ENCODE data around the gene RHCE.

Gene RHCE

DNA sequence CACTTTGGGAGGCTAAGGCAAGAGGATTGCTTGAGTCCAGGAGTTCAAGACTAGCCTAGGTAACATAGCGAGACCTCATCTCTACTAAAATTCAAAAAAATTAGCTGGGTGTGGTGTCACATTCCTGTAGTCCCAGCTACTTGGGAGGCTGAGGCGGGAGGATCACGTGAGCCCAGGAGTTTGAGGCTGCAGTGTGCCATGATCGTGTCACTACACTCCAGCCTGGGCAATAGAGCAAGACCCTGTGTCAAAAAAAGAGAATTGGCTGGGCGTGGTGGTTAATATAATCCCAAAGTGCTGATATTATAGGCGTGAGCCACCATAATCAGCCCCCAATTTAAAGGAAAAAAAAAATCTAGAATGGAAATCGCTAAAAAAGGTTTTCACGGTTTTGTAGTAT, 17.0 kb upstream of the RHCE start:
- TF ChIP-seq POLR2A (IDR thresholded peaks at IDR 0.05; ENCODE audit: extremely low read depth, insufficient read length) (no peak), MYC (IDR thresholded peaks at IDR 0.05; ENCODE audit: low read depth, low read length) (no peak)
- TF ChIP-seq, protein P1, sequence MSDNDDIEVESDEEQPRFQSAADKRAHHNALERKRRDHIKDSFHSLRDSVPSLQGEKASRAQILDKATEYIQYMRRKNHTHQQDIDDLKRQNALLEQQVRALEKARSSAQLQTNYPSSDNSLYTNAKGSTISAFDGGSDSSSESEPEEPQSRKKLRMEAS (IDR thresholded peaks at IDR 0.05; ENCODE audit: low read depth, low read length) = no peak
- TF ChIP-seq, protein P2, sequence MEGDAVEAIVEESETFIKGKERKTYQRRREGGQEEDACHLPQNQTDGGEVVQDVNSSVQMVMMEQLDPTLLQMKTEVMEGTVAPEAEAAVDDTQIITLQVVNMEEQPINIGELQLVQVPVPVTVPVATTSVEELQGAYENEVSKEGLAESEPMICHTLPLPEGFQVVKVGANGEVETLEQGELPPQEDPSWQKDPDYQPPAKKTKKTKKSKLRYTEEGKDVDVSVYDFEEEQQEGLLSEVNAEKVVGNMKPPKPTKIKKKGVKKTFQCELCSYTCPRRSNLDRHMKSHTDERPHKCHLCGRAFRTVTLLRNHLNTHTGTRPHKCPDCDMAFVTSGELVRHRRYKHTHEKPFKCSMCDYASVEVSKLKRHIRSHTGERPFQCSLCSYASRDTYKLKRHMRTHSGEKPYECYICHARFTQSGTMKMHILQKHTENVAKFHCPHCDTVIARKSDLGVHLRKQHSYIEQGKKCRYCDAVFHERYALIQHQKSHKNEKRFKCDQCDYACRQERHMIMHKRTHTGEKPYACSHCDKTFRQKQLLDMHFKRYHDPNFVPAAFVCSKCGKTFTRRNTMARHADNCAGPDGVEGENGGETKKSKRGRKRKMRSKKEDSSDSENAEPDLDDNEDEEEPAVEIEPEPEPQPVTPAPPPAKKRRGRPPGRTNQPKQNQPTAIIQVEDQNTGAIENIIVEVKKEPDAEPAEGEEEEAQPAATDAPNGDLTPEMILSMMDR (IDR thresholded peaks at IDR 0.05; ENCODE audit: low read depth, low read length) = no peak
- no peak for DNase-seq (ENCODE audit: low read depth)
- no peak overlapping the region for H3K4me3 ChIP-seq (ENCODE audit: low read depth, low read length)

DNA sequence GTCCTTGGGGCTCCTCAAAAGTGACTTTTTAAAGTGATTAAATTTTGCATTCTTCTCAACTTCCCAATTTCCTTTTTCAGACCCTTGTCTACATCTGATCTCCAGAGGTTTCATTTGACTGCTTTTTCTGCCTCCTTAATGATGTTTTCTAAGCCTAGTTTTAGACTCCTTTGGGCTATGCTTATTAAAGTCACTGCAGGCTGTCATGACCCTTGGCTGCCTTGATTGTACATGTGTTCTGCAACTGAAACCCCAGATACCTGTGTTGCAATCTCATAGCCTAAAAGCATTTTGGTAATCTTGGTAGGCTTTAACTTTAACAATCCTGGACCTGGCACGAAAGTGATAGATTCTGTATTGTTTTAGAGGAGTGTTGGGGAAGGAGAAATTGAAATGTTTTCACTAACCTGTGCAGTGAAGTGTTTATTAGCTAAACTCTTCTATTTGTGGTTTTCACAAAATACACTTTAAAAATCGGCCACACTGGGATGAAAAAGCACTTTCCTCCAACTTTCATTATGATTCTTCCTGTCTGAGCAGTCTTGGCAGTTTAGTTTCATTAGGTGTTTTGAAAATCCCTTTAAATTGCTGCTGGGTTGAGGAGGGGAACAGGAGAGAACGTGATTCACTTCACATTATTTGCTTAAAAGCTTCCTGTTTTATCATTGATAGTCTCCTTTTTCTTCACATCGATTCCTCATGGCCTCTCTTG, 14.9 kb upstream of the RHCE start:
- TF ChIP-seq, protein P2 (IDR thresholded peaks at IDR 0.05; ENCODE audit: low read depth, low read length) = no peak
- TF ChIP-seq, protein P1 (IDR thresholded peaks at IDR 0.05; ENCODE audit: low read depth, low read length) = peak; percentile 56; the same call in 1 of the 2 replicates
- DNase-seq (ENCODE audit: low read depth) = peak; percentile 60
- H3K4me3 ChIP-seq (ENCODE audit: low read depth, low read length) = peak overlapping the region; percentile 47

DNA sequence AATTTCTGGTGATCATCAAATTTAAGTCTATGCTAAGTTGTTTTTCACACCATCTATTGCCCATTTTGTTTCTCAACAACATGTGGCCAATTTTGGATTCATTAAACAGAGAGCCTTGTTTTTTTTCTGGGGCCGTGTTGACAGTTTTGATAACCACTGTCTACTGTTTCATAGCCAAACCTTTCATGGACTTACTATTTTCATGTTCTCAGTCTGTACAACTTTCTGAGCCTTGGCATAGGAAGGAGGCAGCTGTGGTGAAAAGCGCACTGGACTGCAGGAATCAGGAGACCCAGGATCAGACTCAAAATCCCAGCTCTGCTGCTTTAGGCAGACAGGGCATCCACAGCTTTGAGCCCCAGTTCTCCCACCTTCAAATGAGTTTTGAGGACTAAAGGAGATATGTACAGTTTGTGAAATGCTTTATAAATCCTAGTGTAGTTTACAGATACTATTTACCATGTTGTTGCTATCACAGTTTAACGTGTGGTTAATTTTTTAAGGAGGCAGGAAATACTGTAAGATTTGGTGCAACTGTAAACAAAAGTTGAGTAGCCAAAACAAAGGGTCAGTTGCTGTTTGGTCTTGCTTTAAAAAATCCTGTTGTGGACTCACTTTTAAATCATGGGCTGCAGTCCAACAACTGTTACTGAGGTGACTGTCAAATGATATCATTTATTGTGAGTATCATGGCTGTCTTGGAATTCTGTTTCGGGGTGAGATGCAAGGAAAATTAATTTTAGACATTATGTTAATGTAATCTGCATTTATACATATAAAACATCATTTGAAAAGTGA, 13.0 kb upstream of the RHCE start:
- no peak for DNase-seq (ENCODE audit: low read depth)
- TF ChIP-seq, protein P1 (IDR thresholded peaks at IDR 0.05; ENCODE audit: low read depth, low read length) = no peak
- TF ChIP-seq POLR2A (IDR thresholded peaks at IDR 0.05; ENCODE audit: extremely low read depth, insufficient read length) = no peak
- peak overlapping the region; percentile 18 for H3K4me3 ChIP-seq (ENCODE audit: low read depth, low read length)

DNA sequence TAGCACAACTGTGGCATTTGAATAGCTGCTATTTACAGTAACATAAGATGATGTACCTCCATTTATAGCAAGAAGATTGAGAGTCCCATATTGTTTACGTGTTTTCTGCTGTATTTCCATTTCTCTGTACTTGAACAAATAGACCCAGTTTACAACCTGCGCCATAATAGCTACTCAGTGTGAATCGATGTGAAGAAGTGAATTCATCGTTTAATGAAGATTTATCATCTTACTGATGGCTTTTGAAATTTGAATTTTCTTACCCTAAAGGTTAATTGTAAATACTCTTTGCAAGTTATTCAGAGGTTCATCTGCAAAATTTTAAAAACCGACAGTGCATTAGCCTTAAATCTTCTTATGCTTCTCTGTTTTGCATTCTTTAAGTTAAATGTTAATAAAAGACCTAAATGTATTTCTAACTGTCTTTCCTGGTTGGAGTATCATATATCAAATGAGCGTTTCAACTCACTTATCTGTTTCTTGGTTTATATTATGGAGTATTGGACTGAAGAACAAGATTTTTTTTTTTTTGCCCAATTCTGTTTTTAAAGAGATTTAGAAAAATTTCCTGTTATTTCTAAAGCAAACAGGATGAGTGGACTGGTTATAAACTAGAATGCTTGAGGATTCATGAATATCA, 12.2 kb upstream of the RHCE start:
- no peak for DNase-seq (ENCODE audit: low read depth)
- no peak for TF ChIP-seq MYC (IDR thresholded peaks at IDR 0.05; ENCODE audit: low read depth, low read length)
- TF ChIP-seq POLR2A (IDR thresholded peaks at IDR 0.05; ENCODE audit: extremely low read depth, insufficient read length) = no peak
- TF ChIP-seq, protein P2 (IDR thresholded peaks at IDR 0.05; ENCODE audit: low read depth, low read length) = no peak
- TF ChIP-seq, protein P1 (IDR thresholded peaks at IDR 0.05; ENCODE audit: low read depth, low read length) = no peak
- peak overlapping the region; percentile 70 for H3K4me3 ChIP-seq (ENCODE audit: low read depth, low read length)

DNA sequence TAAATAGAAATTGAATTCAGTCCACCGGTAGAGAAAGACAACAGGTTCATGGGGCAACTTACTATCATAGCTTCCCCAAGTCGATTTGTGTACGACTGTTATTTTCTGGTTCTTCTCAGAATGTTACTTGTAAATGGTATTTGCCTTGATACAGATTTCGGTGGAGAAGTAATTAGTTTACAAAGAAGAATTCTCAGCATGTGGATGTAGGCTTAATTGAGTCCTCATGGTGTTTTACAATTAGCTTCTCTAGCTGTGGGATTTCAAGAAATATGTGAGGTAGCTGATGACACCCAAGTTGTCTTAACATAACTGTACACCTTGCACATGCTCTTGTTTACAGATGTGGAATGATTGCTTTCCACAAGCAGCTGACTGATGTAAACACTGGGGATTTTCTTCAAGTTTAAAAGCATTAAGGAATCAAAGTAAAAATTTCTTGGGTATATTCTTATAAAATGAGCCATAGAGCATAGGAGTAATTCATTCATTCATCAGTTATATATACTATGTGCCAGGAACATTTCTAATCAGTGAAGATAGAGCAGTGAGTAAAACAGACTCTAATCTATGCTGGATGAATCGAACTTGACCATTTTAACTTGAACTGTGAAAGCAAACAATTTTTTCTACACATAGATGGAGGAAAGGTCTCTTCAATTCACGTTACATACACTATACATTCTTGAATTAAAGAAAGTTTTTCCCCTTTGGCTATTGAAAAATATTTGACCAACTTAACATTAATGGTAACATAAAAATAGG, 11.5 kb upstream of the RHCE start:
- peak overlapping the region; percentile 70 for H3K4me3 ChIP-seq (ENCODE audit: low read depth, low read length)
- peak; percentile 21 for DNase-seq (ENCODE audit: low read depth)
- TF ChIP-seq, protein P2 (IDR thresholded peaks at IDR 0.05; ENCODE audit: low read depth, low read length) = no peak
- TF ChIP-seq MYC (IDR thresholded peaks at IDR 0.05; ENCODE audit: low read depth, low read length) = no peak
- no peak for TF ChIP-seq POLR2A (IDR thresholded peaks at IDR 0.05; ENCODE audit: extremely low read depth, insufficient read length)
- TF ChIP-seq, protein P1 (IDR thresholded peaks at IDR 0.05; ENCODE audit: low read depth, low read length) = no peak

Data from NB4 (cell line).